Measurements from ENCODE around the gene TRIM26. TPM values are rescaled to one million over a fixed set of nuclear protein-coding genes. Genes with fewer than 3 reads are reported as not detected.
"Not testable (repeated sequence)": the region's sequence is repeated elsewhere in the genome, so short reads cannot be mapped to it uniquely, and the experiment has no call there.

TRIM26 gene
- polyA plus RNA-seq, 1 donor from 2014 or later = 70.6 TPM

- Mint-ChIP-seq H3K27ac (no peak overlapping the region), H3K36me3 (peaks cover 1% of the 10 kb centered on the region), H3K9me3 (peaks cover 0 to 2% (median 0%) of the 10 kb centered on the region in 3 donors), H3K4me1 (peaks cover 0 to 2% (median 0%) of the 10 kb centered on the region in 3 donors), H3K4me3 (no peak overlapping the region), H3K27me3 (peaks cover 29% of the 10 kb centered on the region)
Measured at GRCh38 chr6:30145818-30146217, 67.4 kb downstream of the TRIM26 start.

- peaks cover 34% of the 10 kb centered on the region for H3K27me3 Mint-ChIP-seq
- H3K4me1 Mint-ChIP-seq = peaks cover 0 to 2% (median 0%) of the 10 kb centered on the region in 3 donors
- H3K27ac Mint-ChIP-seq = no peak overlapping the region
- H3K36me3 Mint-ChIP-seq = peaks cover 1% of the 10 kb centered on the region
- no peak overlapping the region for H3K4me3 Mint-ChIP-seq
- H3K9me3 Mint-ChIP-seq = peaks cover 0 to 5% (median 0%) of the 10 kb centered on the region in 3 donors
Measured at GRCh38 chr6:30144811-30145210, 68.4 kb downstream of the TRIM26 start.

GRCh38 chr6:30143780-30144179 lies 69.4 kb downstream of the TRIM26 start:
- peaks cover 35% of the 10 kb centered on the region for H3K27me3 Mint-ChIP-seq
- H3K4me3 Mint-ChIP-seq = no peak overlapping the region
- peaks cover 0 to 1% (median 0%) of the 10 kb centered on the region in 3 donors for H3K4me1 Mint-ChIP-seq
- no peaks in the 10 kb centered on the region for H3K36me3 Mint-ChIP-seq
- H3K27ac Mint-ChIP-seq = no peak overlapping the region
- peaks cover 0 to 5% (median 0%) of the 10 kb centered on the region in 3 donors for H3K9me3 Mint-ChIP-seq

GRCh38 chr6:30142665-30143064 lies 70.5 kb downstream of the TRIM26 start:
- H3K9me3 Mint-ChIP-seq = peaks cover 0 to 3% (median 0%) of the 10 kb centered on the region in 3 donors
- no peak overlapping the region for H3K27ac Mint-ChIP-seq
- H3K36me3 Mint-ChIP-seq = no peaks in the 10 kb centered on the region
- peaks cover 0 to 1% (median 0%) of the 10 kb centered on the region in 3 donors for H3K4me1 Mint-ChIP-seq
- H3K4me3 Mint-ChIP-seq = no peak overlapping the region
- H3K27me3 Mint-ChIP-seq = peaks cover 27% of the 10 kb centered on the region

GRCh38 chr6:30140240-30140639 lies 73.0 kb downstream of the TRIM26 start:
- H3K4me1 Mint-ChIP-seq, H3K36me3 Mint-ChIP-seq, H3K27ac Mint-ChIP-seq, H3K9me3 Mint-ChIP-seq, H3K4me3 Mint-ChIP-seq: not testable (repeated sequence)
- peaks cover 25% of the 10 kb centered on the region for H3K27me3 Mint-ChIP-seq

GRCh38 chr6:30136570-30137286 lies 76.5 kb downstream of the TRIM26 start:
- Mint-ChIP-seq H3K4me3 (no peak overlapping the region), H3K36me3 (no peaks in the 10 kb centered on the region), H3K9me3 (peaks cover 0 to 3% (median 0%) of the 10 kb centered on the region in 3 donors), H3K27ac (no peak overlapping the region), H3K4me1 (peaks cover 0 to 5% (median 0%) of the 10 kb centered on the region in 3 donors), H3K27me3 (peaks cover 21% of the 10 kb centered on the region)

- H3K4me3 Mint-ChIP-seq = no peak within 1 kb of the TSS
- peaks cover 0 to 3% (median 0%) of the 10 kb centered on the region in 3 donors for H3K9me3 Mint-ChIP-seq
- H3K4me1 Mint-ChIP-seq = peaks cover 4 to 9% (median 4%) of the 10 kb centered on the region in 3 donors
- no peaks in the 10 kb centered on the region for H3K36me3 Mint-ChIP-seq
- H3K27ac Mint-ChIP-seq = no peak within 1 kb of the TSS
- H3K27me3 Mint-ChIP-seq = peaks cover 24% of the 10 kb centered on the region
Measured at GRCh38 chr6:30135757-30136156, 77.4 kb downstream of the TRIM26 start, which contains the start of gene TRIM40. Gene TRIM40, plus strand, starts transcription at chr6:30136140. Its CDS starts 897 bp downstream, at chr6:30137037.

GRCh38 chr6:30135147-30135546 lies 78.1 kb downstream of the TRIM26 start:
- Mint-ChIP-seq H3K27ac (no peak overlapping the region), H3K4me1 (peaks cover 4 to 10% (median 7%) of the 10 kb centered on the region in 3 donors), H3K9me3 (peaks cover 0 to under 1% (median 0%) of the 10 kb centered on the region in 3 donors), H3K4me3 (no peak overlapping the region), H3K27me3 (peaks cover 25% of the 10 kb centered on the region), H3K36me3 (no peaks in the 10 kb centered on the region)

Other genes starting within 250 kb of the TRIM26 start
- 84.4 TPM for gene POLR1H, start 152.1 kb downstream of the TRIM26 start, polyA plus RNA-seq
- 102 TPM for gene PPP1R11, start 146.2 kb downstream of the TRIM26 start, polyA plus RNA-seq
- gene RNF39, start 137.6 kb downstream of the TRIM26 start, polyA plus RNA-seq = not detected
- not detected for gene TRIM31, start 100.3 kb downstream of the TRIM26 start, polyA plus RNA-seq
- 0.10 TPM for gene TRIM40, start 77.3 kb downstream of the TRIM26 start, polyA plus RNA-seq
- gene TRIM10, start 52.2 kb downstream of the TRIM26 start, polyA plus RNA-seq = not detected
- gene TRIM15, start 49.9 kb downstream of the TRIM26 start, polyA plus RNA-seq = not detected
- 14.1 TPM for gene TRIM39, start 113.5 kb upstream of the TRIM26 start, polyA plus RNA-seq
- 89.1 TPM for gene RPP21, start 131.8 kb upstream of the TRIM26 start, polyA plus RNA-seq

Measured in IgD-negative memory B cell (primary cell).